Lung (tissue), 12 donors: ENCODE data around the gene GNAI1. TPM values are rescaled to one million over a fixed set of nuclear protein-coding genes. Genes with fewer than 3 reads are reported as not detected.

ENCODE experiments used
- ATAC-seq: fragments of 200-7000 bp; cut with Tn5 transposase; one replicate; pipeline ENCODE4 v1.9.1; 2020; ENCODE audit warnings: moderate number of reproducible peaks; ENCODE audit not compliant: insufficient read depth, low FRiP score
- DNase-seq, 3 donors: peaks; one replicate each; pipeline ENCODE4 v3.0.0-alpha.2; 2013 to 2017
- H3K27ac ChIP-seq, 2 donors: one replicate each; pipeline ENCODE4 v1.5.1; 2013; ENCODE audit warnings: mild to moderate bottlenecking in 2 of 2, moderate library complexity in 2 of 2, control low read depth in 1 of 2, inconsistent platforms in 1 of 2, low read depth in 1 of 2, low read length in 1 of 2
- H3K27me3 ChIP-seq, 3 donors: one replicate each; pipeline ENCODE4 v1.5.1; 2013; ENCODE audit warnings: low read length in 2 of 3; ENCODE audit not compliant: control insufficient read depth in 3 of 3, insufficient read depth in 3 of 3
- H3K36me3 ChIP-seq, 4 donors: one replicate each; pipeline ENCODE4 v1.5.1; 2013; ENCODE audit warnings: low read length in 4 of 4, mild to moderate bottlenecking in 1 of 4, moderate library complexity in 1 of 4; ENCODE audit not compliant: control insufficient read depth in 4 of 4, insufficient read depth in 4 of 4
- H3K4me1 ChIP-seq, 5 donors: one replicate each; pipeline ENCODE4 v1.5.1; 2013; ENCODE audit warnings: low read length in 5 of 5, mild to moderate bottlenecking in 2 of 5, moderate library complexity in 1 of 5; ENCODE audit not compliant: control insufficient read depth in 5 of 5, insufficient read depth in 5 of 5
- H3K4me3 ChIP-seq: one replicate; pipeline ENCODE4 v1.5.1; 2013; ENCODE audit warnings: mild to moderate bottlenecking, control low read depth, moderate library complexity
- H3K9ac ChIP-seq, 2 donors: one replicate each; pipeline ENCODE4 v1.5.1; 2013; ENCODE audit warnings: low read length in 2 of 2, control low read depth in 1 of 2; ENCODE audit not compliant: insufficient read depth in 1 of 2
- H3K9me3 ChIP-seq, 4 donors: one replicate each; pipeline ENCODE4 v1.5.1; 2013; ENCODE audit warnings: low read length in 3 of 4, mild to moderate bottlenecking in 1 of 4, moderate library complexity in 1 of 4; ENCODE audit not compliant: control insufficient read depth in 4 of 4, insufficient read depth in 3 of 4
- CTCF ChIP-seq: IDR thresholded peaks from 2 replicates; pipeline ENCODE4 v1.5.1; 2012; ENCODE audit warnings: mild to moderate bottlenecking; ENCODE audit errors: control extremely low read depth, extremely low read depth
- WGBS, 2 donors: extraction: QIAGEN DNeasy Blood & Tissue Kit; methylation state at CpG; one replicate each; pipeline ENCODE4 v1.1.7; 2013; 5-methylcytosine and 5-hydroxymethylcytosine counted together
- polyA plus RNA-seq, 2 donors: library from polyadenylated mRNA; stranded (reverse); fragments of 200-250 nt; gene quantifications; one replicate each; pipeline ENCODE4 v1.2.1, GENCODE V29; 2013
- total RNA-seq, 2 donors: library from RNA; depleted of rRNA in 1 of 2; stranded (reverse); fragments of >200 nt in 1 of 2; gene quantifications; one replicate each; pipeline ENCODE4 v1.2.1, GENCODE V29; 2014 to 2021
- donor health status: control.
- donor health status: control.
- donor health status: Bipolar disorder and iron deficiency.
- donor health status: healthy.
- donor health status: DM: yes; HTN: yes; CAD: no.

Gene GNAI1
- total and polyA plus RNA-seq, 4 donors, result 10.4 to 155 (median 20.2) TPM

GRCh38 chr7:80129785-80130184 lies 4.8 kb upstream of the GNAI1 start:
- H3K27me3 ChIP-seq, result no peaks in the 10 kb centered on the region
- no peak overlapping the region for H3K9ac ChIP-seq
- H3K4me3 ChIP-seq, result no peak overlapping the region
- ATAC-seq (no peak), DNase-seq (no peak)
- TF ChIP-seq CTCF, result no peak
- H3K27ac ChIP-seq, result no peak overlapping the region
- no peaks in the 10 kb centered on the region for H3K9me3 ChIP-seq
- H3K4me1 ChIP-seq, result peaks cover 0 to 11% (median 1%) of the 10 kb centered on the region in 5 donors
- H3K36me3 ChIP-seq, result no peaks in the 10 kb centered on the region

- Histone ChIP-seq H3K4me1 (peaks cover 0 to 17% (median 6%) of the 10 kb centered on the region in 5 donors), H3K36me3 (peaks cover 0 to 3% (median 0%) of the 10 kb centered on the region in 4 donors), H3K4me3 (no peak overlapping the region), H3K9me3 (no peaks in the 10 kb centered on the region), H3K9ac (no peak overlapping the region), H3K27ac (no peak overlapping the region), H3K27me3 (no peaks in the 10 kb centered on the region)
- no peak for ATAC-seq
- 69 to 80% methylated on average over 2 of the region's 2 CpGs for WGBS, 2 donors
- TF ChIP-seq CTCF, result no peak
- no peak for DNase-seq
Observed at GRCh38 chr7:80131675-80132435, 2.8 kb upstream of the GNAI1 start.

- no peak for DNase-seq
- Histone ChIP-seq H3K9me3 (no peaks in the 10 kb centered on the region), H3K27me3 (no peaks in the 10 kb centered on the region), H3K27ac (no peak overlapping the region), H3K36me3 (peaks cover 0 to 3% (median 0%) of the 10 kb centered on the region in 4 donors), H3K9ac (no peak overlapping the region), H3K4me3 (no peak overlapping the region), H3K4me1 (peaks cover 0 to 20% (median 6%) of the 10 kb centered on the region in 5 donors)
- 60 to 74% methylated on average over 3 of the region's 3 CpGs for WGBS, 2 donors
- no peak for TF ChIP-seq CTCF
- ATAC-seq, result no peak
Observed at GRCh38 chr7:80132594-80132993, 2.0 kb upstream of the GNAI1 start.
